DMS53 treated with DMSO at 0.1 percent for 48 hours (cell line): ENCODE measurements around the gene LARGE1.

Experiments used
- DNase-seq: peaks from one replicate; lab custom pipeline; 2025; ENCODE audit not compliant: unreplicated experiment; lab: John Stamatoyannopoulos, UW

Gene LARGE1

GRCh38 chr22:33331017-33331416, 589.3 kb downstream of the LARGE1 start:
- no peak for DNase-seq

- no peak for DNase-seq
Observed at GRCh38 chr22:33330534-33330933, 589.7 kb downstream of the LARGE1 start.

GRCh38 chr22:33329398-33329797, 590.9 kb downstream of the LARGE1 start:
- DNase-seq, result no peak

- DNase-seq, result no peak
Observed at GRCh38 chr22:33328789-33329296, 591.4 kb downstream of the LARGE1 start.

GRCh38 chr22:33327348-33327860, 592.9 kb downstream of the LARGE1 start:
- no peak for DNase-seq

- no peak for DNase-seq
Observed at GRCh38 chr22:33326540-33327295, 593.6 kb downstream of the LARGE1 start.

GRCh38 chr22:33325232-33326004, 594.9 kb downstream of the LARGE1 start:
- DNase-seq, result no peak

- no peak for DNase-seq
Observed at GRCh38 chr22:33324228-33324627, 596.0 kb downstream of the LARGE1 start.

GRCh38 chr22:33321466-33321865, 598.8 kb downstream of the LARGE1 start:
- no peak for DNase-seq

GRCh38 chr22:33315954-33316353, 604.3 kb downstream of the LARGE1 start:
- DNase-seq, result no peak

GRCh38 chr22:33315117-33315516, 605.2 kb downstream of the LARGE1 start:
- no peak for DNase-seq

GRCh38 chr22:33314316-33314715, 606.0 kb downstream of the LARGE1 start:
- DNase-seq, result no peak

GRCh38 chr22:33303099-33303498, 617.2 kb downstream of the LARGE1 start:
- no peak for DNase-seq

GRCh38 chr22:33302549-33302948, 617.7 kb downstream of the LARGE1 start:
- DNase-seq, result no peak

- DNase-seq, result peak; percentile 11
Observed at GRCh38 chr22:33302049-33302545, 618.2 kb downstream of the LARGE1 start.

- DNase-seq, result no peak
Observed at GRCh38 chr22:33300165-33300564, 620.1 kb downstream of the LARGE1 start.

- no peak for DNase-seq
Observed at GRCh38 chr22:33299245-33299956, 620.9 kb downstream of the LARGE1 start.

GRCh38 chr22:33296941-33297340, 623.3 kb downstream of the LARGE1 start:
- DNase-seq, result no peak

GRCh38 chr22:33288078-33288477, 632.2 kb downstream of the LARGE1 start:
- DNase-seq, result no peak

- DNase-seq, result no peak
Observed at GRCh38 chr22:33275073-33275443, 645.2 kb downstream of the LARGE1 start.
